Vagina (tissue), 2 donors: ENCODE data around the gene TBC1D17. TPM values are rescaled to one million over a fixed set of nuclear protein-coding genes. Genes with fewer than 3 reads are reported as not detected.

Source experiments
- DNase-seq, 2 donors: peaks; one replicate each; pipeline ENCODE4 v3.0.0-alpha.2; 2017; ENCODE audit errors: extremely low spot score in 2 of 2
- H3K27ac ChIP-seq: fragments of 200-600 bp; sonication (generic); one replicate; pipeline ENCODE4 v1.5.1; 2019
- H3K27me3 ChIP-seq: fragments of 200-600 bp; sonication (generic); one replicate; pipeline ENCODE4 v1.5.1; 2019
- H3K36me3 ChIP-seq, 2 donors: fragments of 200-600 bp; sonication (generic); one replicate each; pipeline ENCODE4 v1.5.1; 2017 to 2019
- H3K4me1 ChIP-seq: fragments of 200-600 bp; sonication (generic); one replicate; pipeline ENCODE4 v1.5.1; 2019
- H3K4me3 ChIP-seq, 2 donors: fragments of 200-600 bp; sonication (generic); 1 replicate in 1 of 2; 2 replicates in 1 of 2; pipeline ENCODE4 v1.5.1; 2016 to 2019
- H3K9me3 ChIP-seq: fragments of 200-600 bp; sonication (generic); one replicate; pipeline ENCODE4 v1.5.1; 2019
- CTCF ChIP-seq, 3 experiments: fragments of 450-650 bp in 2 of 3; fragments of 200-600 bp in 1 of 3; sonication (generic) in 1 of 3; IDR thresholded peaks; one replicate each; pipeline ENCODE4 v1.5.1; 2017 to 2019; ENCODE audit warnings: antibody characterized with exemption in 3 of 3, mild to moderate bottlenecking in 2 of 3, moderate library complexity in 2 of 3
- POLR2A ChIP-seq, 2 donors: fragments of 450-650 bp; IDR thresholded peaks; one replicate each; pipeline ENCODE4 v1.6.1; 2017; ENCODE audit warnings: antibody characterized with exemption in 2 of 2, mild to moderate bottlenecking in 2 of 2, moderate library complexity in 2 of 2
- POLR2AphosphoS5 ChIP-seq, 2 donors: sonication (generic); formaldehyde crosslinking; IDR thresholded peaks; one replicate each; pipeline ENCODE4 v1.9.0; 2017; ENCODE audit warnings: antibody characterized with exemption in 2 of 2, mild to moderate bottlenecking in 2 of 2, low read depth in 1 of 2; ENCODE audit not compliant: insufficient read depth in 1 of 2
- intact Hi-C: fragments of 100-400 bp; cut with DNase I; formaldehyde crosslinking; loops from one replicate; pipeline ENCODE4 v1.15.1; 2023
- total RNA-seq: library from RNA; depleted of rRNA; stranded (reverse); fragments of >200 nt; gene quantifications from one replicate; pipeline ENCODE4 v1.2.3, GENCODE V29; 2016

The TBC1D17 gene
- total RNA-seq, 1 donor from 2014 or later = 34.9 TPM

- Histone ChIP-seq H3K27me3 (no peaks in the 10 kb centered on the region), H3K36me3 (peaks cover 3 to 76% of the 10 kb centered on the region in 2 donors), H3K4me3 (no peak overlapping the region), H3K9me3 (no peaks in the 10 kb centered on the region), H3K27ac (no peak overlapping the region), H3K4me1 (no peaks in the 10 kb centered on the region)
- TF ChIP-seq POLR2AphosphoS5 (IDR thresholded peaks at IDR 0.05; ENCODE audit: insufficient read depth in 1 of 2, low read depth in 1 of 2) = no peak
- TF ChIP-seq POLR2A (IDR thresholded peaks at IDR 0.05) = no peak
- TF ChIP-seq CTCF (IDR thresholded peaks at IDR 0.05) = no peak
- DNase-seq = no peak
- intact Hi-C loops = no loop called here
Observed at GRCh38 chr19:49832556-49832955, 44.9 kb upstream of the TBC1D17 start.

- Histone ChIP-seq H3K36me3 (peaks cover 3 to 76% of the 10 kb centered on the region in 2 donors), H3K27me3 (no peaks in the 10 kb centered on the region), H3K9me3 (no peaks in the 10 kb centered on the region), H3K4me3 (no peak overlapping the region), H3K27ac (no peak overlapping the region), H3K4me1 (no peaks in the 10 kb centered on the region)
- TF ChIP-seq POLR2AphosphoS5 (IDR thresholded peaks at IDR 0.05; ENCODE audit: insufficient read depth in 1 of 2, low read depth in 1 of 2) (no peak), CTCF (IDR thresholded peaks at IDR 0.05) (no peak), POLR2A (IDR thresholded peaks at IDR 0.05) (no peak)
- intact Hi-C loops = no loop called here
- DNase-seq = no peak
Observed at GRCh38 chr19:49833599-49833998, 43.9 kb upstream of the TBC1D17 start.

- DNase-seq = no peak
- Histone ChIP-seq H3K27me3 (no peaks in the 10 kb centered on the region), H3K4me1 (no peaks in the 10 kb centered on the region), H3K4me3 (no peak overlapping the region), H3K27ac (no peak overlapping the region), H3K9me3 (no peaks in the 10 kb centered on the region), H3K36me3 (peaks cover 3 to 75% of the 10 kb centered on the region in 2 donors)
- intact Hi-C loops = no loop called here
- TF ChIP-seq CTCF (IDR thresholded peaks at IDR 0.05) (no peak), POLR2AphosphoS5 (IDR thresholded peaks at IDR 0.05; ENCODE audit: insufficient read depth in 1 of 2, low read depth in 1 of 2) (no peak), POLR2A (IDR thresholded peaks at IDR 0.05) (no peak)
Observed at GRCh38 chr19:49835562-49835961, 41.9 kb upstream of the TBC1D17 start.

- Histone ChIP-seq H3K27me3 (no peaks in the 10 kb centered on the region), H3K4me1 (no peaks in the 10 kb centered on the region), H3K27ac (no peak overlapping the region), H3K9me3 (no peaks in the 10 kb centered on the region), H3K36me3 (peaks cover 3 to 67% of the 10 kb centered on the region in 2 donors), H3K4me3 (no peak overlapping the region)
- DNase-seq = no peak
- intact Hi-C loops = no loop called here
- no peak for TF ChIP-seq POLR2AphosphoS5 (IDR thresholded peaks at IDR 0.05; ENCODE audit: insufficient read depth in 1 of 2, low read depth in 1 of 2)
Observed at GRCh38 chr19:49836176-49837008, 41.1 kb upstream of the TBC1D17 start.

- Histone ChIP-seq H3K4me1 (no peaks in the 10 kb centered on the region), H3K9me3 (no peaks in the 10 kb centered on the region), H3K27ac (no peak overlapping the region), H3K4me3 (no peak overlapping the region), H3K36me3 (peaks cover 3 to 62% of the 10 kb centered on the region in 2 donors), H3K27me3 (no peaks in the 10 kb centered on the region)
- intact Hi-C loops = no loop called here
- no peak for DNase-seq
- no peak for TF ChIP-seq CTCF (IDR thresholded peaks at IDR 0.05)
- no peak for TF ChIP-seq POLR2A (IDR thresholded peaks at IDR 0.05)
- TF ChIP-seq POLR2AphosphoS5 (IDR thresholded peaks at IDR 0.05; ENCODE audit: insufficient read depth in 1 of 2, low read depth in 1 of 2) = no peak
Observed at GRCh38 chr19:49837009-49837310, 40.5 kb upstream of the TBC1D17 start.
